Endothelial cell of umbilical vein (primary cell): Measurements from ENCODE around the gene ATP13A2.

Experiments
- EZH2 ChIP-seq: IDR thresholded peaks from 2 replicates; pipeline ENCODE4 v1.6.1; 2012; ENCODE audit warnings: borderline replicate concordance, low read depth, mild to moderate bottlenecking, moderate library complexity, low read length, inconsistent platforms; ENCODE audit not compliant: severe bottlenecking
- JUN ChIP-seq: IDR thresholded peaks from 2 replicates; pipeline ENCODE4 v1.6.1; 2011; ENCODE audit warnings: borderline replicate concordance, low read depth; ENCODE audit not compliant: insufficient read length, insufficient read depth
- POLR2A ChIP-seq: IDR thresholded peaks from 2 replicates; pipeline ENCODE4 v1.6.1; 2012; ENCODE audit warnings: low read depth, mild to moderate bottlenecking, control low read depth, low read length
- POLR2AphosphoS5 ChIP-seq: IDR thresholded peaks from 2 replicates; pipeline ENCODE4 v1.6.1; 2012; ENCODE audit warnings: low read depth, mild to moderate bottlenecking, control low read depth, low read length, moderate library complexity; ENCODE audit not compliant: insufficient read depth
- TF ChIP-seq, protein P1 (sequence below), 2 donors: IDR thresholded peaks; 1 replicate in 1 of 2; 2 replicates in 1 of 2; pipeline ENCODE4 v1.5.1; 2011; ENCODE audit warnings: low read length in 2 of 2, mild to moderate bottlenecking in 2 of 2, moderate library complexity in 2 of 2, control low read depth in 1 of 2, inconsistent platforms in 1 of 2, low read depth in 1 of 2; ENCODE audit not compliant: insufficient read depth in 1 of 2; ENCODE audit errors: extremely low read depth in 1 of 2

DNA sequence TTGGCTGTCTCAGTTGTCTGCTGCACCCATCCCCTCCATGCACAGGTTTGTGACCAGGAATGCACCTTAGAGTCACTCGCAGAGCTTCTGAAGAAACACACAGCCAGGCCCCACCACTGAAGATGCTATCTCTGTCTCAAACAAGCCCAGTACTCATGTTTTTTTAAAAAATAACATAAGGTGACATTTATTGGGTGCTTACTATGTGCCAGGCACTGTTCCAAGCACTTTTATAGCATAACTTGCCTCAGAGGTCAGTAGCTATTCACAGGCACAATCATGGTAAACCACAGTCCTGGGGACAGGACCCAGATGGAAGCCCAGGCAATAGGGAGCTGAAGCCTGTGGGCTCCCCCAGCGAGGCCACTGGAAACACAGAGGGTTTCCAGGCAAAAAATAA, 8.8 kb upstream of the ATP13A2 start:
- TF ChIP-seq, protein P1, sequence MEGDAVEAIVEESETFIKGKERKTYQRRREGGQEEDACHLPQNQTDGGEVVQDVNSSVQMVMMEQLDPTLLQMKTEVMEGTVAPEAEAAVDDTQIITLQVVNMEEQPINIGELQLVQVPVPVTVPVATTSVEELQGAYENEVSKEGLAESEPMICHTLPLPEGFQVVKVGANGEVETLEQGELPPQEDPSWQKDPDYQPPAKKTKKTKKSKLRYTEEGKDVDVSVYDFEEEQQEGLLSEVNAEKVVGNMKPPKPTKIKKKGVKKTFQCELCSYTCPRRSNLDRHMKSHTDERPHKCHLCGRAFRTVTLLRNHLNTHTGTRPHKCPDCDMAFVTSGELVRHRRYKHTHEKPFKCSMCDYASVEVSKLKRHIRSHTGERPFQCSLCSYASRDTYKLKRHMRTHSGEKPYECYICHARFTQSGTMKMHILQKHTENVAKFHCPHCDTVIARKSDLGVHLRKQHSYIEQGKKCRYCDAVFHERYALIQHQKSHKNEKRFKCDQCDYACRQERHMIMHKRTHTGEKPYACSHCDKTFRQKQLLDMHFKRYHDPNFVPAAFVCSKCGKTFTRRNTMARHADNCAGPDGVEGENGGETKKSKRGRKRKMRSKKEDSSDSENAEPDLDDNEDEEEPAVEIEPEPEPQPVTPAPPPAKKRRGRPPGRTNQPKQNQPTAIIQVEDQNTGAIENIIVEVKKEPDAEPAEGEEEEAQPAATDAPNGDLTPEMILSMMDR (IDR thresholded peaks at IDR 0.05; ENCODE audit: extremely low read depth in 1 of 2, insufficient read depth in 1 of 2, low read depth in 1 of 2, low read length in 2 of 2) = no peak
- TF ChIP-seq EZH2 = no peak
- TF ChIP-seq POLR2A = no peak
- no peak for TF ChIP-seq JUN
- TF ChIP-seq POLR2AphosphoS5 = no peak
